Measurements from ENCODE around the gene POLDIP2.
"Not testable (repeated sequence)": the region's sequence is repeated elsewhere in the genome, so short reads cannot be mapped to it uniquely, and the experiment has no call there.

POLDIP2 gene

DNA sequence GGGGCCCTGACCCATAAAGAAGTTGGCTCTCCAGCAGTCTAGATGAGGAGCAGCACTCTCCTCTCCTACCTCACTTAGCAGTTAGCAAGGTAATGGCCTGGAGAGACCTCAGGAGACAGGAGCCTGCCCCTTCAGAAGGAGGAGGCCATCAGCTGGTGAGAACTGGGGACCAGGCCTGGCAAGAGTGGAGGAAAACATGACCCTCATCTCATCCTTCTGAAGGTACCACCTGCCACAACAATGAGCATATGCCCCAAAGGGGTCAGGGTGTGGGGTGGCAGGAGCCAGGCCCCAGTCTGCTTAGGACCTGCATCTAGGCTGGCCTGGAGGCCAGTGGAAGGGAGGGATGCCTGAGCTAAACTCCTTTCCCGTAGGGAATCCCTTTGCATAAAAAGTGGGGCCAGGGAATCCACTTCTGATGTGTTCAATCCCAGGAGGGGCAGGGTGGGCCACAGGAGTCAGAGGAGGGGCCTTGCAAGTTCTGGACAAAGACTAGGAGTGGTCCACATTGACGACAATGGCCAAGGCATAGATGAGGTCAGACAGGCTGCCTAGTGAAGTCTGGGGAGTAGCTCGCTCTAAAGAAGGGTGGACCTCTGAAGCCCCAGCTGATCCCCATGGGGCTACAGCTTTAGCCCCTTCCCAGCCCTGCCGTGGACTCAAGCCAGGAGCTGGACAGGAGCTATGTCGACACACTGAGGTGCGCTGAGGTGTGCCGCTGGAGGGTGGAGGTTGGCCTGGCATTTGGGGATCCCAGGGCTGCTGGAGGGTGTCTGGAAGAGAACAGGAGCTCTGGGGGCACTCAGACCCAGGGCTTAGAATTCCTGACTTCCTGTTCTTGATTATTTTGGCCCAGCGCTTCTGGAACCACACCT, 6.7 kb upstream of the POLDIP2 start:
- no peak for DNase-seq

DNA sequence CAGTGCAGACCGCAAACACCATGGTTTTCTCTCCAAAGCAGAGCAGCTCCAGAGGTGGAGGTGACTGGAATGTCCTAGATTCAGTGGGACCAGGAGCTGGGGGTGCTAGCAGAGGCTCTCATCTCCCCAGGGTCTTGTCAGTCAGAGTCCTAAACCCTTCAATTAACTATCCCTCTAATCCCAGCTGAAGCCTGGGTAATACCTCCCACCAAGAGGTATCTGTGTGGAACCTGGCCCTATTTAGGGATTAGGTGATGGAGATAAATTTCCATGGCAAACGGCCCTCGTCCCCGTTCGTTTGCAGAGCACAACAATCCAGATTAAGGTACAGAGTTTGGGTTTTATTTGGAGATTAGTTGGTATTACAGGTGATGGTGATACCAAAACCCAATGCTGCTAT, 5.9 kb upstream of the POLDIP2 start:
- no peak for DNase-seq

DNA sequence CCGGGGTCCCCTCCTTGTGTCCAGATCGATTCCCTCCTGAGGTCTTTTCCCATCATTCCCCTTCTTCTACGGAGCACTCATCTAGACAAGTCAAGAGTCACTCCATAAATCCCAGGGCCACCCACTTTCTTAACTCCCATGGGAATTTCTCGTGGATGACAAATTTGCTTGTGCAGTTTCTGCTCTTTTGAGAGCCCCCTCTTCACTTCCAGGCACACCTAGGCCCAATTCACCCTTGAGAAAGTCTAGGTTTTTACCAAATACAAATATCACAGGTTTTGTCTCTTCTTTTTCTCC, 522 bp upstream of the POLDIP2 start:
- no peak for DNase-seq

DNA sequence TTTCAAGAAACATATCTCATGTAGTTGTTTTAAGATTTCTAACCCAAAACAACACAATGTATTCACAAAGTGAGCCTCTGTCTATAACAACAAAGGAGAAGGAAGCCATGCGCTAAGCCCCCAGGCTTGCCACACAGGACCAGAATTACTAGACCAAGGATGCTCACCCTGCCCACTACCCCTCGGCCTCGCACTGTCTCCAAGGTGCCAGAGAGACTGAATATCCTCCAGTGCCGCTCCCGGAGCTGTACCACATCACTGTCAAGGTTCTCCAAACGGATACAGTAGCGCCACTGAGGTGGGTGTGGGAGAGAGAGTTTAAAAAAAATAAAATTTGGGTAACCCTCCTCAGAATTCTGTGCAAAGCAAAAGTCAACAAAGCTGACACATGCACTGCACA, 7.1 kb downstream of the POLDIP2 start:
- no peak for DNase-seq

DNA sequence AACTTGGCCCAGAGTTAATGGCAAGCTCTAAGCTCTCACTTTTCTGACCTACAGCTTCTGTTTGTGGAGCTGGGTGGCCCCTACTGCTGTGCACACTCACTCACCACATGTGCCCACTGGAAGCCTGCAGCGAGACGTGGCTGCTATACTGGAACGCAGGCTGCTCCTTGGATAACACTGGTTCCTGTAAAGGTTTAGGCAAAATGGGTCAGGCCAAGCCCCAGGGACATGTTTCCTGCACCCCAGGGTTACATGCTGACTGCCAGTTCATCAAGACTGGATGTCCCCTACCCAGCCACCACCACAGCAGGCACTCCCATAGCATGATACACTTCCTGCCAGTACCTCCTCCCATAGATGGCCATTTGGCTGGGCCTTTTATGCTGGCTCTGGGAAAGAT, 8.3 kb downstream of the POLDIP2 start:
- DNase-seq = no peak

DNA sequence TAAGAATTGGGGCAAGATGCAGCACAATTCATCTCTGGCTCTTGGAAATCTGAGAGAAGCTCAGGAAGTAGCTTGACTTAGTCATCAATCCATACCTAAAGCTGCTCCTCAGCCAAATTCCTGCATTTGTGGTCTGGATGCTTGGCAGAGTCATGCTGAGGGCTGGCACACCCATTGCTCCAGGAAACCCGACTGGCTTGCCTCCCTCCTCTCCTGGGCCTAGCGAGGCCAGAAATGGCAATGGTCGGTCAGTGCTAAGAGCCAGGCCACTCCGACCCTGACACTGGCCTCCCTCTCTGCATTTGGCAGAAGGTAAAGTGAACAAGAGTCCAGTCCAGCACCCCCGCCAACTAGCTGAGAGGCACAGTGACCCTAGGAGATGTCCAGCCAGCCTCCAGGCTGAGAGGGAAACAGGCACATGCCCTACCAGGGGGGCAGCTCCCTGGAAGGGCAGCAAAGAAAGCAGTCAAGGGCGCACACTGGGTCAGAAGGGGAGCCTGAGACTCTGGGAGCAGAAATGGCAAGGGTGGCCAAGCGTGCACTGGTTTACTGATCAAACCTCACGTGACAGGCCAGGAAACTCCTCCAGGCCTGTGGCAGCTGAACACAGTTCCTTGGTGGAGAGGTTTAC, 10.0 kb downstream of the POLDIP2 start:
- DNase-seq = no peak

DNA sequence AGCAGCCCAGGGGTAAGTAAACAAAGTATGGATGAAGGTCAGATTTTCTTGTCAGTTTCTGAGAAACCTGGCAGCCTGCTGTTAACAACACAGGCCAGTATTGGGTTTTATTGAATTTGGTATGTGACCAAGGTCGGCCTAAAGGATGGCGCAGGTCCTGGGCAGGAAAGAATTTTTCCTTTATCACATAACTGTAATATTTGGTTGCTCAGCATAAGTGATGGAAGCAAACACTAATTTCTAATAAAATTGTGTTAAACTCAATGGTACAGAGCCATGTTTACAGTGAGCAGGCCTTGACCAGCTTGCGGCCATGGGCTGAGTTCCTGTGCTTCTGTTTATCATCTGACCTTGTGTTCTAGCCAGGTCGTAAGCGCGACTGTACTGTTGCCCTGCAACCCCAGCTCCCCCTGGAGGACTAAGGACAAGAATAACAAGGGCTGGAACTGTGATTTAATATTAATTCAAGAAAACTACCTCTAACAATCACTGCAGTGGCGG, 10.5 kb downstream of the POLDIP2 start:
- DNase-seq = no peak

DNA sequence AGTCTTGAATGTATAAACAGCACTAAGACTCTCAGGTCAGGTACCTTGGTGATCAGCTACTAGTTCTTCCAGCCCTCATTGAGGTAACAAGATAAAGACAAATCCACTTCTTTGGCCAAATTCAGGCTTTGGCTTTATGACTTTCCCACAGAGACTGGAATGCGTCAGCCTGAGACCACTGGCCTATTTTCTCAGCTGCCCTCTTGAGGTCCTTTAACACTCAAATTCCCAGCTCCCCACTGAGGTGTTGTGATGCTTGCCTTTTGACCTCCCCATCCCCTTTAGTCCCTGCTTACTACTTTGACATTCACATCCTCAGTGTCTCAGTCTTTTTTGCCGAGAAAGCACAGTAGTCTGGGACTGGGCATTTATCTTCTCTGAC, 11.1 kb downstream of the POLDIP2 start:
- DNase-seq = no peak

DNA sequence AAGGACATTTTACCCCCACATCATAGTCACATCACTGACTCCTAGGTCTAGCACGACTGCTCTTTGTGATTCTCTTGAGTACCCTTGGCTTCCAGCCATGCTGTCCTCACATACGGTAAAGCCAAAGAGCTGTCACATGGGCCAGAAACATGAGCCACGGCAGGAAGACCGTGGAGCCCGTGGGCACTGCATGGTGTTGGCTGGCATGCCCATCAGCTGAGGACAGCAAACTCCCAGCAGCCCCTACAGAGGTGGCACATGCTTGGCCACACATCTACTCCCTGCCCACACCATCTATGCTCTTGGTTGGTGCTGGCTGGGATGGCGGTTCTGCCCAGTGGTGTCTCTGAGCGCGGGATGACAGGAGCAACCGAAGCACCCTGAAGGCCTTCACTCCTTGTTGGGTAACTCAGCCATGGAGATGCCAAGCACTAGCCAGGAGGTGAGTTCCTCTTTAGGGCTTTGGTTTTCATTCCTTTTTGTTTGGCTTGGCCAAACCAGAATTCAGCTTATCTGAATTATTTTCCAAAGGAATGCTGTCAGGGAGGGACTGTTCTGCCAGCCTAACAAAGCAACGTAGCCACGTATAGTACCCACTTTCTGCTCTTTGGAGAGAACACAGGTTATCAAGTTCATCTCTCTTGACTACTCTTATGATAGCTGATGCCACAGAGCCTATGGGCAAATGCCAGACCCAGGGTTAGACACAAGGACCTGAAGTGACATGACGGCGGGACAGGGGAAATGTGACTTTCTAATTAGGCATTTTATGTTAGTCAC, 11.7 kb downstream of the POLDIP2 start:
- no peak for DNase-seq

DNA sequence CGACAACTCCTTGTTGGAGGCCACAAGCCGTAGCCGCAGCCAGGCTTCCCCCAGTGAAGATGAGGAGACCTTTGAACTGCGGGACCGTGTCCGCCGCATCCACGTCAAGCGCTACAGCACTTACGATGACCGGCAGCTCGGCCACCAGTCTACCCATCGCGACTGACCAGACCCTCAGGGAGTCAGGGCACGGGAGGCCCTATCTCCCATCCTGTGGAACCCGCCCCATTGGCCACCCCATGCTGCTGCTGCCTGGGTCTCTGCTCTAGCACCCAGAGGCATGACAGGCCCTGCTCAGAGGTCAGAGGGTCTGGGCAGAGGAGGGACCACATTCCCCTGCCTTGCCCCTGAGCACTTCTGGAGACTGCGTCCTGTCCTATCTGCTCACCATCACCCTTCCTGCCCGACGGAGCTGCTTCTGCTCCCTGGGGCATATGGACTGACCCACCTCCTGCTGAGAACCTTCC, 12.9 kb downstream of the POLDIP2 start:
- no peak for DNase-seq

DNA sequence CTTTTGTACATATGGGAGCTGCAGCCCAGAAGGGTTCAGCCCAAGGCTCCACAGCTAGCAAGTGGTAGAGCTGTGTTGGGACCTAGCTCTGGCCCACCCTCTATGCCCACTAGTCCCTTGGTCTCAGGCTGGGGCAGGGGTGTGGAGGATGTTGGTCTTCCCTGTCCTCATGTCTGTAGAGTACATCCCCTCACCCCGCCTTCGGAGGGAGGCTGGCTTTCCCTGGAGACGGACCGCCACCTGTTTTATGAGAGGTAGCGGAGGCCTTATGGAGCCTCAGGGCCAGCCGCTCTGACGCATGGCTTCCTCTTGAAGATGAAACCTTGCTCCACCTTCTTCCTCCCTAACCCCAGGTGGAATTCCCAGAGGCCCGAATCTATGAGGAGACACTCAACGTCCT, 13.3 kb downstream of the POLDIP2 start:
- DNase-seq = no peak

DNA sequence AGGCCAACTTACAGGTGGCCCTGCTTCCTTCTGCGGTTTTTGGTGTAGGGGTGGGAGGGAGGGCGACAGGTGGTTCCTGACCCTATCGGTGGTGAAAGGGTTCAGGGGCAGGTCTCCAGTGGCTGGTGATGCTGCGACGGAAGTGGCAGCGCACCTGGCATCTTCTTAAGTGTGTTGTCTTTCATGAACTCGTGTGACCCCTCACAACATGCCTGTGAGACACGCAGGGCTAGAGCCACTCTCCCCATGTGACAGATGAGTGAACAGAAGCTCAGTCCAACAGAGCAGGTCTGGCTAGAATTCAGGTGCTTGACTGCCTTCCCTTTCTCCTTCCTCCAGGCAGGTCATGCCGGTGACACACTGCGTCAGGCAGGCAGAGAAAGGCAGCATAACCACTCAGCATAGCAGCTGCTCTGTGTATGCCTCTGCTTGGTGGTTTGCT, 13.8 kb downstream of the POLDIP2 start:
- DNase-seq = no peak

DNA sequence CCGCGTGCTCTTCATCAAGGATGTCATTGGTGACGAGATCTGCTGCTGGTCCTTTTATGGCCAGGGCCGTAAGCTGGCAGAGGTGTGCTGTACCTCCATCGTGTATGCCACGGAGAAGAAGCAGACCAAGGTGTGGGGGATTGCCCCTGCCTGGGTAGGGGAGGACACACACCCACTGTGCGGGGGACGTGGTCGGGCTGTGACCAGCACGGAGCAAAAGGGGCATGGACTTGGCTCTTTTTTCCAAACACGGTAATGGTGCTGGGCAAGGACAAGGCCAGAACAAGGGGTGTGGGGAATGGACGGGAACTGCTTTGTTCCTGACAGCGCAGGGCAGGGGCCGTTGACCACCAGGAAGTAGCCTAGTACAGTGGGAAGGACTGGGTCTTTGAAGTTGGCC, 15.0 kb downstream of the POLDIP2 start:
- DNase-seq = no peak

DNA sequence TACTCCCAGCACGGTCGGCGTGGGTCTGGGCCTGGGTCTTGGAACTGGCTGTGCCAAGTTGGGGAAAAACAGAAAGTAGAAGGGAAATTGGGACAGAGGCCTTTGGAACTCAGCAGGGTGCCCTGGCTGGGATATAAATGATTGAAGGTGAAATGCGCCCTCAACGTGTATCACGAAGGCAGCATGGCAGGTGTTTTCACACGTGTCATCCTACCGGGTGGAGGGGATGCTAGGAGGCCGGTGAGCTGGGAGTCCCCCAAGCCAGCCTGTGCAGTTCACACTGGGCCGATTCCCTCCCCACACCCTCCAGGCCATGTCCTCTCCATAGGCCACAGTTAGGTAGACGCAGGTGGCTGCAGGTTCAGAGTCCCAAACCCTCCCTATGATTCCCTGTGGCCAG, 15.8 kb downstream of the POLDIP2 start:
- no peak for DNase-seq

DNA sequence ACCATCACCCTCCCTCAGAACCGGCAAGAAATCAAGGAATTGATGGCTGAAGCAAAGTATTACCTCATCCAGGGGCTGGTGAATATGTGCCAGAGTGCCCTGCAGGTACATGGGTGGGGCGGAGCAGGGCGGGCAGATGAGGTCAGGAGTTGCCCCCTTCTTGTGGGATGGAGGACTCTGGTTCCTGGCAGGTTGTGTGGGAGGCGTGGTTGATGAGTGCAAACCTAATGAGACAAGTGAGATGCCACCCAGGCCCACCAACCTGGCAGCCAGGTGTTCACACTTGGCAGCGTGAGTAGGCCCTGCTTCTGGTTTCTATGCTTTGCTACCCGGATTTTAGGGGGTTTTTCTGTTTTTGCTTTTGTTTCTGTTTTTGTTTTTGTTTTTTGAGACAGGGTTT, 17.0 kb downstream of the POLDIP2 start:
- no peak for DNase-seq

DNA sequence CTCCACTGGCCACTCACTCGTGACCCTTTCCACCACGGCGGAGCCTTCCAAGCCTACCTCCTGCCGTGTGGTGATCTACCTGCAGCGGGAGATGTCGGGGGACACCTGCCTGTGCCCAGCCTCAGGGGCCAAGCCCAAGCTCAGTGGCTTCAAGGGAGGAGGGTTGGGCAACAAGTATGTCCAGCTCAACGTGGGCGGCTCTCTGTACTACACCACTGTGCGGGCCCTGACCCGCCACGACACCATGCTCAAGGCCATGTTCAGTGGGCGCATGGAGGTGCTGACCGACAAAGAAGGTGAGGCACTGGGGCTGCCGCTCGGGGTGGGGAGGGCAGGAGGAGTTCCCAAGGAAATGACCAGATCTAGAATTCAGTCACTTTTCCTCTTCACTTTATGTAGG, 17.9 kb downstream of the POLDIP2 start:
- DNase-seq = no peak

DNA sequence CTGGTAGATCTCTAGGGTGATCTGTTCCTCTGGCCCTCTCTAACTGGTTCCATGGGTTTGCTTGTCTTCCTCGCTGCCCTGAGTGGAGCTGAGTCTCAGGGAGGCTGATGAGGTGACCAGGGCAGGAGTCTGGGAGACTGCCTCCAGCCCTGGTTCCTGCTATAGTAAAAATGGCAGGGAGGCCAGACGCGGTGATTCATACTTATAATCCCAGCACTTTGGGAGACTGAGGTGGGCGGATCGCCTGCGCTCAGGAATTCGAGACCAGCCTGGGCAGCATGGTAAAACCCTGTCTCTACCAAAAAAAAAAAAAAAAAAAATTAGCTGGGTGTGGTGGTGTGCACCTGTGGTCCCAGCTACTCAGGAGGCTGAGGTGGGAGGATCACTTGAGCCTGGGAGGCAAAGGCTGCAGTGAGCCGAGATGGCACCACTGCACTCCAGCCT, 18.5 kb downstream of the POLDIP2 start:
- DNase-seq = not testable (repeated sequence)

DNA sequence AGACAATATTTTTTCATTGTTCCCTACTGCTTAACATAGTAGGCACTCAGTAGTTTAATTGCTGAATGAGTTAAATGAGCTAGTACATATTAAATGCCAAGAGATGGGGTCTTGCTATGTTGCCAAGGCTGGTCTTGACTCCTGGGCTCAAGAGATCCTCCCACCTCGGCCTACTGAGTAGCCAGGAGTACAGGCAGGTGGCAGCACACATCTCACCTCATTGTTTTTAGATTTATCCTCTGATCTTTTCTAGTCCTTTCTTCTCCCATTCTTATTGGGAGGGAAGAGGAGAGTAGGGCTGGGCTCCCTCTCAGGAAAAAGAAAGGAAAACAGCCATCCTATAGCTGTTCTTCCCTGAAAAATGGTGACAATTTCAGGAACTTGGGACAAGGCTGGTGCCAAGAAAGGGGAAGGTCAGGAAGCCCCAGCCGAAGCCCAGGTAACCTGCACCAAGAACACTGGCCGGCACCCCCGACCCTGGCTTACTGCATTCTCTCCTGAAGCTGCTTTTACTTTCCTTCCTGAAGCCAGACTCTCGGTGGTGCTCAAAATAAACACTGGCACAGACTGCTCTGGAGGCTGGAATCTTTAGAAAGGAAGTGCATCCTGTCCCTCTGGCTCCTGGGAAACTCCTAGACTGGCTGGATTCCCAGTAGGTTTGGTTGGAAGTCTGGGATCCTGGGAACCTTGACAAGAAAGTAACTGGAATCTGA, 19.1 kb downstream of the POLDIP2 start:
- DNase-seq = no peak

DNA sequence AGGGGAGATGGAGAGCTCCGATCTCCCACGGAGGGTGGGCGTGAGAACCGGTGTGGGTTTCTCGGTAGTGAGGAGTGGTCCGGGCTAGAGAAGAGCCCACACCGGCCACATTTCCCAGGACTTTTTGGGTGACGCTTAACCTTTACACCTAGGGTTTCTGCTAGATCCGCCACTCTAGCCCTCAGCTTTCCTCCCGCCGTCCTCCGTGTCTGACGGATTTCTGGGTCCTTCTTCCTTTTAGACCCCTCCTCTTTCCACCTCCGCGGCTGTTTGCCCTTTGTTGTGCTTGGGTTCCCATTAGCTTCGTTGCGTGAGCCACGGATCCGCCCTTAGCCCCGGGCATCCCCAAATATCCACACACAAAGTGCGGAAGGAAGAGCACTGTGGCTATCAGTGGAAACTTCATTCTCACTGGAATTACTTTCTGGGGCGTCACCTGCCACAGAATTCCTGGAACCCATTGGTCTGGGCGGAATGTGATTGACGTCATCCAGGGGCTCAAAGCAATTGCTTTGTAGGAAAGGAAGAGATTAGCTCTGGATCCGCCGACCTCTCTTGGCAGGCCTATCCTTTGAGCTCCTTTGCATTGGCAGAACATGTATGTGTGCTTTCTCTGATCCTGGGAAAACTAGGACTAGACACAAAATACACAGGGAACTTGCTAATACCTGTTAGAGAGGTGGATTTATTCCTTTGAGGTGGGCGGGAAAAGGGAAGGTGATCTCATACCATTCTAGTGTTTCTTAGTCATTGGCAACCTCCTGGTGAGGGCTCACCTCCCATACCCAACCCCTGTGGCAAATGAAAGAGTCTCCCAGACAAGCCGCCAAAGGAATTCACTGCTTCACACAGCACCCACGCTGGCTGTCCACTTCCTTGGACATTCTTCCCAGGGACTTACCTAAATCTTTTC, 21.1 kb downstream of the POLDIP2 start:
- peak; percentile 30 to 41 for DNase-seq

DNA sequence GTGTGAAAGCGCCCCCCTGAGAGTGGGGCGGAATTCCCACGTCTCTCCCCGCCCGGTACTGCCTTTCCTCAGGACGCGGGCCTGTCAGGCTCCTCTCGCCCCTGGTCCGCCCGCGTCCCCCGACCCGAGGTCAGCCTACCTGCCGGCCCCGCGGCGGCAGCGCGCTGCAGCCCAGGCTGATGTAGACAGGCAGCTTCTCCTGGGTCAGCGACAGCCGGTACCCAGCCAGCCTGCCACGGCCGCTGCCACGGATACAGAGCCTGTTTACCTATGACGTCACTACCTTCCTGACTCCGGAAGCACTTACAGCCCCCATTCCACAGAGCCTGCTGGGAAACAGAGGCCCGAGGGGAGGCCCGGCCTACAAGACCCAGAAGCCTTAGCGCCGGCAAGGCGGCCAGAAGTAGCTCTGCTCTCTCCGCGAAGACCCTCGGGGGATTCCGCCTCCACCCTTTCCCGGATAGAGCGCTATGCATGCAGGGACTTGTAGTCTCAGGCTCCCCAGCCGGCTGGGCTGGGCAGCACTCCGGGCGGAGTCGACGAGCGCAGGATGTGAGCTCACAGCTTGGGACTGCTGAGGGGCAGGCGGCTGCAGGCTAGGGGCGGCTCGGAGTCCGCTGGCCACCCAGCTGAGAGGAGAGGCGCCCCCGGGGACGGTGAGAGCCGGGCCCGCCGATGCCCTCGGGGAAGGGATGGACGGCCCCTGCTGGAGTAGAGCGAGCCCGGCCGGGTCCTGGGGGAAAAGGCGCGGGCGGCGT, 21.9 kb downstream of the POLDIP2 start, which contains the start of the genes IFT20 and TNFAIP1:
TSS of gene IFT20 (minus strand) at position 272 of the 758 bp plus-strand sequence. CDS start 3,487 bp downstream, outside the sequence.
TSS of gene TNFAIP1 (plus strand) at position 561 of the 758 bp plus-strand sequence. CDS start 3,761 bp downstream, outside the sequence.
- DNase-seq = peak; percentile 99 to 100
